Activated effector memory CD4-positive, alpha-beta T cell treated with Interleukin-2 at 50 U/mL for 16 hours (primary cell): ENCODE measurements around the gene HEXIM2.
A peak's percentile ranks its signal among the peaks of the same experiment; 100 is the strongest.
"Not testable (repeated sequence)": the region's sequence is repeated elsewhere in the genome, so short reads cannot be mapped to it uniquely, and the experiment has no call there.

Experiments used
- DNase-seq: peaks from one replicate; pipeline ENCODE4 v3.0.0-alpha.2; 2020

Gene HEXIM2

DNA sequence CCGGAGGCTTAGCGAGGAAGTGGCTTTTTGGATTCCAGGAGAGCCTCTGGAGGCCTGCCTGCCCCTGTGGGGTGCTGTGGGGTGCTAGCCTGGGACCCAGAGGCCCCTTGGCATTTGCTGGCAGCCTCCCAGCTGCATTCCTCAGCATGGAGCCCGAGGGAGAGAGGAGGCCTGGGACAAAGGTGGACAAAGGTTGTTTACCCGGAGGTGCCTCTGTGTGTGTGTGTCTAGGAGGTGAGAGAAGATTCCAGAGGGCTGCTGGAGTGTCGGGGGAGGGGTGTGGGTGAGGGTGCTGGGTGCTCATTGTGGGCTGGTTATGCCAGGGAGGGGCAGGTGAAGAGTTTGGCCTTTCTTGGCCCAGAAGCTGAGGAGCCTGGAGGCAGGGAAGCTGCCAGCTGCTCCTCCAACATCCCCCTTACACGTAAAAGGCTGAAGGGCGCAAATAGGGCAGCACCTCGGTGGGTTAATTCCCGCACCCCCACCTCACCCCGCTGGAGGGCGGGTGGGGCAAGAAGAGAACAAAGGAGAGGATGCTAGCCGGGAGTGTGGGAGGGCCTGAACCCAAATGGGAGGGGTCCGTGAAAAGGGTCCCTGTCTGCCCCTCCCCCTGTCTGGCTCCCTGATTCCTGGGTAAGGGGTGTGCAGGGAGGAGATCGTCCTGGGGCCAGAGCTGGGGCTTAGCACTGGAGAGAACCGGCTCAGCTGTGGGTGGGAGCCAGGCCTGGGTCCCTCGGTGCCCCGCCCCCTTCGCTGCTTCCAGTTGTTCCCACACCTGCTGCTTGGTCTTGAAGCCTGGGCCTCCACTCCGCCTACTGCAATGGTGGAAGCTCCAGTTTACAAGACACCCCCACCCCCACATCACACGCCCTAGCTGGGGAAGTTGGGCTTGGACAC is 9.9 kb downstream of the HEXIM2 start:
- no peak for DNase-seq

DNA sequence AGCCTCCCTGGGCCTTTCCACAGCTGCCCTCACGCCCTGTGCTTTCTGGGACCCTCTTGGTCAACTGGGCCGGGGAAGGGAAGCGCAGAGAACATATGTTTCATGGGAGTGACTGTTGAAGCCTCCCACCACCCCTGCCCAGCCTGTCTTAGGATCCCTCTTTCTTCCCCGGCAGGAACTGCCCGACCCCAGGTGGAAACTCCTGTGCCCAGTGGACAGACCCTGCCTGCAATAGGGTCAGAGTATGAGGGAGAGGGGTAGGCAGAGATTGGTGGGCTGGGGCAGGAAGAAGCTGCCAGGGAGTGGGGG is 10.5 kb downstream of the HEXIM2 start:
- DNase-seq: no peak

DNA sequence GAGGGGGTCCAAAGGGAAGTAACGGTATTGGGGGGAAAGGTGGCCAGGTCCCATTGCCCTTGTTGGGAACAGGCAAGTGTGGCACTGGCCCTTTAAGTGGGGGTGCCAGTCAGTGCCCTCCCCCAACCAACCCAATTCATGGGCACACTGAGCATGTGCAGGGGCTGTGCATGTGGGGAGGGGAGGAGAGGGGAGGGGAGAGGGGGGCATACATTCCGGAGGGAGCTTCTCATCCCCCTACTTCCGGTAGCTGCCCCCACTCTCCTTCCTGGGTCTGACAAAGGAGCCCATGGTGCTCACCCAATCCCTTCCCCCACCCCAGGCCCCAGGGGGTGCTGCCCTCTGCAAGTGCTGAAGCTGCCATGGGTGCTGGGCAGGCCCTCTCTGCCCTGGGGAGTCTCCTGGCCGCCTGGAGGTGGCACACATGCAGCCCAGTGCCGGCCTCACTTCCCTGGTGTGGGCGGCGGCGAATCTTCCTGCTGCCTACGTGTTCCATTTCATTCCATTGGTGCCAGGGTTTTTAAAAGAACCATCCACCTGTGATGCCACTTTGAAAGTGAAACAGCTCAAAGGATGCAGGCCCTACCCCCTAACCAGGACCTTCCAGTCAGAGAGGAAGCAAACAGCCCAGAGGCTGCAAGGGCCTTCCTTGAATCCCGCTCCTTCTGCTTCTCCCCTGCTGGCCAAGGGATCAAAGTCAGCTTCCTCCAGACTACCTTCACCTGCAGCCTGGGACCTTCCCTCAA is 11.0 kb downstream of the HEXIM2 start:
- DNase-seq: peak; percentile 33

DNA sequence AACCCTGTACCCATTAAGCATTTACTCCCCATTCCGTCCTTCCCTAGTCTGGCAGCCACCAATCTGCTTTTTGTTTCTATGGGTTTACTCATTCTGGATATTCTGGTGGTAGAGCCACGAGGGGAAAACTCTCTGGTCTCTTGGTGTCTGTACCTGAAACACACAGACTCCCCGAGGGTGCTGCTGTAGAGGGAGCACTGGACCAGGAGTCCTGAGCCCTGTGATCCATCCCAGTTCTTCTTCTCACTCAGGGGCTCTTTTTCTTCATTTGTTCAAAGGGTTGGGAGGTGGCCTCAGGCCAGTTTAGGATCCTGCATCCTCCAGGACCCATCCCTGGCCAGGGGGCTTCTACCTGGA is 14.1 kb downstream of the HEXIM2 start:
- no peak for DNase-seq

DNA sequence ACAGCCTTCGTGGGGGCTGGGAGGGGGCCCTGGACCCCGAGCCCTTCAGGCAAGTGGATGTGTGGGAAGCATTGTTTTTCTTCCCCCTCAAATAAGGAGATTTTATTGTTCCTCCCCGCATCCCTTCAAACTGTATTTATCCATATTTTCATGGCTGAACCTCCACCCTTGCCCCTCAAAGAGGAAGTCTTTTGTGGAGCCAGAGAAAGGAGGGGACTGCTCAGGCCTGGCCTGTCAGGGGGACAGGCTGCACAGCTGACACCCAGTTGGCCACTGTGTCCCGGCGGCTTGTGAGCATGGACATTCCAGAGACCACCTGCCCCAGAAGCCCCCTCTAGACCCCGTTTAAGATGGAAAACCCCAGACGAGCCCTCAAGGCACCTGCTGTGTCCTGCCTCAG is 15.9 kb downstream of the HEXIM2 start:
- DNase-seq: no peak

DNA sequence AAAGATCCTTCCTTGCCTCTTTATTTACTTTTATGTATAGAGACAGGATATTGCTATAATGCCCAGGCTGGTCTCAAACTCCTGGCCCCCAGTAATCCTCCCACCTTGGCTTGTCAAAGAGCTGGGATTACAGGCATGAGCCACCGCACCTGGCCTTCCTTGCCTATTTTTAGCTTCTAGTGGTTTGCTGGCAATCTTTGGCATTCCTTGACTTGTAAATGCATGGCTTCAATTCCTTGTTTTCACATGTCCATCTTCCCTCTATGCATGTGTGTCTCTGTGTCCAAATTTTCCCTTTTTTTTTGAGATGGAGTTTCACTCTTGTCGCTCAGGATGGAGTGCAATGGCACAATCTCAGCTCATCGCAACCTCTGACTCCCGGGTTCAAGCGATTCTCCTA is 22.5 kb downstream of the HEXIM2 start:
- no peak for DNase-seq

DNA sequence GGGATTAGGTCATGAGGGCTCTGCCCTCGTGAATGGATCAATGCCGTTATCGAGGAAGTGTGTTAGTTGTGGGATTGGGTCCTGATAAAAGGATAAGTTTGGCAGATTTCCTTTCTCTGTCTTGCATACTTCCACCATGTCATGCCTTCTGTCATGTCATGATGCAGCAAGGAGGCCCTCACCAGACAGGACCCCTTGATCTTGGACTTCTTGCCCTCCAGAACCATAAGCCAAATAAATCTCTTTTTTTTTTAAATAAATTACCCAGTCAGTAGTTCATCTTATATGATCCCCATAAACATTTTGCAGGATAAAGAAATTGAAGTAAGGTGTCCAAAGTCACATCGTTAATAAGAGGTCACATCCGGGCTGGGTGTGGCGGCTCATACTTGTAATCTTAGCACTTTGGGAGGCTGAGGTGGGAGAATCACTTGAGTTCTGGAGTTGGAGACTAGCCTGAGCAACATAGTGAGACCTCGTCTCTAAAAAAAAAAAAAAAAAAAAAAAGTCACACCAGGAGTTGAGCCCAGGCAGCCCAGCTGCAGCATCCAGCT is 25.2 kb downstream of the HEXIM2 start:
- DNase-seq: no peak

DNA sequence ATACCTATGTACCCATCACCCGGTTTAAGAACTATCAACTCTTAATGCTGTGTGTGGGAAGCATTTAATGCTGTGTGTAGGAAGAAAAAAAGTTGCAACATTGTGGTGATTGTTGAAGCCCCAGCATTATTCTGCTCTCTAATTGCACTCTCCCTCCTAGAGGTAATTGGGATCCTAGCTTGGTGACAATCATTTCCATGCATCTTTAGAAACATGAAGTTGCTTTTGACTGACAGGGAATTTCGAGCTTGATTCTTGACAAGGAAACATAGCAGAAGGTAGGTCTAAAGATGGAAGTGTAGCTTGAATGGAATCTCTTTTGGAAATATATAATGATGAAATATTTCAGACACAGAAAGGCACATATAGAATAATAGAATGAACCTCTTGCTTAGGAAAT is 27.3 kb downstream of the HEXIM2 start:
- no peak for DNase-seq

DNA sequence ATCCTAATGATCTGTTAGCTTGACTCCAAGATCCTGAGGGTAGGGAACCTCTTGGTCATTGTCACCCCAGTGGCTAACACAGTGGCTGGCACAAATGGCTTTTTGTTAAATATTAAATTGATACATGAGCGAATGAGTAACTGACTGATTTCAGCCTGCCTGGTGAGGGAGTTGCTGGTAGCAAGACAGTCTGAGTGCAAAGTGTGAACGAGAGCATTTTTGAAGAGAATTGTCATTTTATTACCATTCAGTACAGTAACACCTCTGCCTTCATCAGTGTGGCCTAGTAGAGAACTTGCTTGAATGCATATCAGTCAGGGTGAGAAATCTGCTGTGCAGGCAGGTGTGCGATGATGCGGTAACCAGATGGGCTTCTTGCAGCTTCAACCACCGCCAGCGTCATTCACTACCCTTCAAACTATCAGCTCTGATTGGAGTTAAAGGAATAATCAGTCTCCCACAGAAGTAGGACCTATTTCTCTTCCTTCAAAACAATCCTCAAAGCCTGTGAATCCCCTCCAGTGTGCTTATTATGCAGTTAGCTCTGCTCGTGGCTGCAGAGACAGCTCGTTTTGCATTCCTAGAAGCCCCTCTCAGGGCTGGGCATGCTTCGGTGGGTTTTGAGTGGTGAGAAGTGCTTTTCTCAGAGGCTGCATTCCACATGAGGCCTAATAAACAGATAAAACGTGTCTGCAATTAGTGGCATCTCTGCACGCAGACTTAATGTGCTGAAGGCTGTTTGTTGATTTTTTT is 29.0 kb downstream of the HEXIM2 start:
- no peak for DNase-seq

DNA sequence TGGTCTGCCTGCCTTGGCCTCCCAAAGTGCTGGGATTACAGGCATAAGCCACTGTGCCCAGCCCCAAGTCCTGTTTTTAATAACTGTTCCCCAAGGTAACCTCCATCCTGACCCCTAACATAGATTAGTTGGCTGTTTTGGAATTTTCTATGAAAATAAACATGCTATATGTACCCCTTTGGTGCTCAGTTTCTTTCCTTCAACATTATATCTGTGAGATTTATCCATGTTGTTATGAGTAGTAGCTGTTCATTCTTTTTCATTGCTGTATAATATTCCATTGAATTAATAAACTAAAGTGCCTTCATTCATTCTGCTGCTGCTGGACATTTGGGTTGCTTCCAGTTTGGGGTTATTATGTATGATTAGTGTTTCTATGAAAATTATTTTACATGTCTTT is 33.7 kb downstream of the HEXIM2 start:
- DNase-seq: no peak

DNA sequence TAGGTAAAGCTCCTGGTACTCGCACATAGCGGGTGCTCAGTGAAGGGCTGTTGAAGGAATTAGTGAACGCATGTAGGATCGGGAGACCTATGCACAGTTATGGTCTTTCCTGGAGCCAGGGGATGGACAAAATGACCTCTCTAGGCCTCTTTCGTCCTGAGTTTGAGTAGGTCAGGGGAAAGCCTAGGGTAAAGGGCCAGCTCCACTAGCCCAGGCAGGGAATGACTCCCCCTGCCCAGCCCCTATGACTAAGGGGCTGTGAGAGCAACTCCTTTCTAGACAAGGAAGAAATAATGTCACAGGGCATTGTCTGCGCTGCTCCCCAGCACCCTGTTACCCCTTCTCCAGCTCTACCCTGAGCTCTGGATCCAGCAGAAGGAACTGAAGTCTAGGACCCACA is 35.4 kb downstream of the HEXIM2 start:
- DNase-seq: no peak

DNA sequence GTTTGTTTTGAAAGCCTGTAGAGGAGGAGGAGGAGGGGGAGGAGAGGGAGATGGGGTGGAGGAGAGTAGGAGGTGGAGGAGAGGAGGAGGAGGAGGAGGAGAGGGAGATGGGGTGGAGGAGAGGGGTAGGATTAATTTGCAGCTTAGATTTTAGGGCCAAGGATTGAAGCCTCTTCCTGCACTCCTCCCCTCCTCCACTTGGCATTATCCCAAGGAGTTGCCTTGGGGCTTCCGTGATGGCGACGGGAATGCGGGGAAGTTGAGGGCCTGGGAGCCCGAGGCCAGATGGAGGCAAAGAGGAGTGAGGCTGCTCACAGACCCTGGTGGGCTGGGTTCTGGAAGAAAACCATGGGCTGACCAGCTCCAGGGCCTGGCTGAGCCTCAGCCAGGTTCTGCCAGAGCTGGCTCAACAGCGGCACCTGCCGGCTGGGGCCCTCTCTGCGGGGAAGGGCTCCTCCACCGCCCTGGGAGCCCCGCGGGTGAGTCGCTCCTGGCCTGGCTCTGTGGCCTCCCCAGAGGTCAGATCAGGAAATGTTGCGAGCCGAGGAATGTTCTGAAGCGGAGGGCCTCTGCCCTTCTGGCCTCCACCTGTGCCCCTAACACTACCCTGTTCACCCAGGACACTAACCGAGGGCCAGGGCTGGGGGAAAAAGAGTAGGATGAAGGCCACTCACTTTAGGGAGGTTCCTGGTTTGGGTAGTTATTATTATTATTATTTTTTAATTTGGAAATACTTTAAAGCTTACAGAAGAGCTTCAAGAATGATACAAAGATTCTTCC is 36.1 kb downstream of the HEXIM2 start:
- peak; percentile 74 for DNase-seq

DNA sequence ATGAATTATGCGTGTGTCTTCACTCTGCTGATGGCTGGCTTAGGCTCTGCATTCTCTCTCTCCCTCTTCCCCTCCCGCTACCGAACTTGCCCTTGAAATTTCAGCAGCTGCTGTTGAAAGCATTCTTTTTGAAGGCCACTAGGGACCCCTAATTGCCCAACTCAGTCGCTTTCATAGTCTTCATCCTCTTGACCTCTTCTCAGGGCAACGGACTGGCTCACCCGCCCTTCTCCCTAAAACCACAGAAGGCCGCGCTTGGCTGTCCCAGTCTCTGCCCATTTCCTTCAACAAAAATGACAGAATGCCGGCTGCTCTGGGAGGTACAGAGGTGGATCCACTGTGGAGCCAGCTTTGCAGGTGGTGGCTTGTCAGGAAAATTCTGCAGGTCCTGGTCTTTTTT is 39.0 kb downstream of the HEXIM2 start:
- no peak for DNase-seq

DNA sequence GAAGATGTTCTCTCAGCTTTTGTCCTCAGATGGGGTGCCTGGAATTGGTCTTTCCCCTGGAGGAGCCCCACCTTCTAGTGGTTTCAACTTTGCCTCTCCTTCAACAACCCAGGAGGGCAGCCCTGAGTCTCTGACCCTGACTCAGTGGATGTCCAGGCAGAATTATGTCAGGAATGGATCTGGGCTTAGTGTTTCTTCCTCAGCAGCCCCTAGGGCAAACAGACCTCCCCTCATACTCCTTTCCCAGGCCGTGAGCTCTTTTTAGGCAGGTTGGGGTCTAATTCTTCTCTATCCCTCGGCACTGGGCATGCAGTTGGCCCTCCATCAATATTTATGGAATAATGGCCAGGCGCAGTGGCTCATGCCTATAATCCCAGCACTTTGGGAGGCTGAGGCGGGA is 39.8 kb downstream of the HEXIM2 start:
- no peak for DNase-seq

DNA sequence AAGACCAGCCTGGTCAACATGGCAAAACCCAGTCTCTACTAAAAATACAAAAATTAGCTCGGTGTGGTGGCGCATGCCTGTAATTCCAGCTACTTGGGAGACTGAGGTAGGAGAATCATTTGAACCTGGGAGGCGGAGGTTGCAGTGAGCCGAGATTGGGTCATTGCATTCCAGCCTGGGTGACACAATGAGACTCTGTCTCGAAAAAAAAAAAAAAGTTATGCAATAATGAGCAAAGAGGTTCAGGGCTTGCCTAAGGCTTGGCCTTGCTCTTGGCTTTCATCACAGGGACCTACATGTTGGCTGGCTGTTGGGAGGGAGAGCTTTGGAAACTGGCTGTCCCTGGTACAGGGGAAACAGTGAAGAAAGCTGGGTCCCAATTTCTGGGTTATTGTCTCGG is 40.2 kb downstream of the HEXIM2 start:
- DNase-seq: not testable (repeated sequence)

DNA sequence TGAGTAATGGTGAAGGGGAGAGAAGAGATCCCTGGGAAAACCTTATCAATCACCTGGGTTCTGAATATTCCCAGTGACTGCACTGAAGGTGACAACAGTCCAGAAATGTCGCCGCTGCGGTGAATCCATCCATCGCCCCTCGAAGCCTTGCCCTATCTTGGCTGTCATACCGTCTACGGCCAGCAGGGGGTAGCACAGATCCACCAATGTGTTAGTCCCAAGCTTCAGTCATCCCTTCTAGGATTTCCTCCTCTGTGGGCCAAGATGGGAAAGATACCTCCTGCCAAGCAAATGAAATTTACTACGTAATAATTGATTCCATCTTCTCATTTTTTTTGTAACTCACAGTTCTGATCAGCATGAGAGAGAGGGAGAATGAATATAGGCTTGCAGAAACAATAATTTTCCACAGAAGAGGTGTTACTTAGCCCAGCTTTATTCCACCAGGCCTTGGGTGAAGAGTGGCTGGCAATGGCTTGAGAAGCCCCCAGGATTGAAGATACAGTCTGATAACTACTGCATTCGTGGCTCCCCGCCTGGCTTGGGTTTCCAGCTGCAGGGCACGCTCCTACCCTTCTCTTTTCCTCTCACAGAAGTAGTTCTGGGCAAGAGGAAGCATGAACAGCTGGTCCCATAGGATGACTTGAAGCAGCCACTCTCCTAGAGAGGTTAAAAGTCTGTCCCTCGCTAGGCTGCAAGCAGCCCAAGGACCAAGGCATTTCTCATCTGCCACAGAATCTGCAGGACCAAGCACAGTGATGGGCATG is 57.4 kb downstream of the HEXIM2 start:
- DNase-seq: peak; percentile 73
